KG1 (cell line): Measurements from ENCODE around the gene RIN3.
A peak's percentile ranks its signal among the peaks of the same experiment; 100 is the strongest.

Source experiments
- DNase-seq: peaks from one replicate; lab custom pipeline; 2025; lab: John Stamatoyannopoulos, UW

The RIN3 gene

DNA sequence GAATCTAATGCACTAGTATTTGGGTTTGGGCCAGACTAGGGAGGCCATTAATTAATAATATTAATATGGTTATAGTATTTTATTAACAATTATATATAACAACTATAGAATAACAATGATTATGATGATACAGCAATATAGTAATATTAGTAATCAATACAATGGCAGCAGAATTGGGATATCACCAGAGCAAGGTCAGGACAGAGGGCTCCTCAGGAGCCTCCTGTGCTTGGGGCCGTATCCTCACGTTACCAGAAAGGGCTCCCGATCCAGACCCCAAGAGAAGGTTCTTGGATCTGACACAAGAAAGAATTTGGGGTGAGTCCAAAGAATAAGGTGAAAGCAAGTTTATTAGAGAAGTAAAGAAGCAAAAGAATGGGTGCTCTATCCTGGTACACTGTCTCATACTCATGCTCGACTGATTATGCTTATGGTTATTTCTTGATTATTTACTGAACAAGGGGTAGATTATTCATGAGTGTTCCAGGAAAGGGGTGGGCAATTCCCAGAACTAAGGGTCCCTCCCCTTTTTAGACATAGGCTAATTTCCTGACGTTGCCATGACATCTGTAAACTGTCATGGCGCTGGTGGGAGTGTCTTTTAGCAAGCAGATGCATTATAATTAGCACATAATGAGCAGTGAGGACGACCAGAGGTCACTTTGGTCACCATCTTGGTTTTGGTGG is 61.6 kb downstream of the RIN3 start:
- no peak for DNase-seq

DNA sequence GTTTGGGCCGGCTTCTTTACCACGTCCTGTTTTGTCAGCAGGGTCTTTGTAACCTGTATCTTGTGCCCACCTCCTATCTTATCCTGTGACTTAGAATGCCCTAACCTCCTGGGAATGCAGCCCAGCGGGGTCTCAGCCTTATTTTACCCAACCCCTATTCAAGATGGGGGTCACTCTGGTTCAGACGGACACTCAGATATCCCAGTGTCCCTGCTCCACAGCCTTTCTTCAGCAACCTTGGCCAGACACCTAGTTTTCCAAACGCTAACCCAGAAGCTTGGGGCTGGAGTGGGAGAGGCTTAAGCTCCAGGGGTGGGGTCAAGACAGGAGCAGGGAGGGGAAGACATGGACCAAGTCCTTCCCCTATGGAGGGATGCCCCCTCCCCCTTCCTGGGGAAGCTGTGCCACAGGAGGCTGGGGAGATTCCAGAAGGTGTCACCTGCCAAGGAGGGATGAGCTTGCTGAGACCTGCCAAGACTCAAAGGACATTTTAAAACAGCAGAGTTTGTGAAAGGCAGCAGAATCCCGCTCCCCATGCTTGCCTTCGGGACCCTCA is 62.2 kb downstream of the RIN3 start:
- no peak for DNase-seq

DNA sequence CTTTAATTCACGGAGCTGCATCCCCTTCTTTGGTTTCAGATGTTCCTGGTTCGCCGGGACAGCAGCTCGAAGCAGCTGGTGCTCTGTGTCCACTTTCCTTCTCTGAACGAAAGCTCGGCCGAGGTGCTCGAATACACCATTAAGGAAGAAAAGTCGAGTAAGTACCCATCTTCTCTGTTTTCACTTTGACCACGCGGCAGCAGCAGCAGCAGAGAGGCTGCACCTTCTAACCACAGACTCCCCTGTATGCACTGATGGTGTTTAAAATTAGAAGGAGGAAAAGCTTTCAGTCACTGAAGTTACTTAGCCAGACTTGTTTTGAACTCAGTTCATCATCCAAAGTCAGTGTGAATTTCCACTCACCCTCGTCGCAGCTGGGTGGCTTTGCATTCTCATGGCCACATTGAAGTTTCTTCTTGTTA is 63.8 kb downstream of the RIN3 start:
- DNase-seq = no peak

DNA sequence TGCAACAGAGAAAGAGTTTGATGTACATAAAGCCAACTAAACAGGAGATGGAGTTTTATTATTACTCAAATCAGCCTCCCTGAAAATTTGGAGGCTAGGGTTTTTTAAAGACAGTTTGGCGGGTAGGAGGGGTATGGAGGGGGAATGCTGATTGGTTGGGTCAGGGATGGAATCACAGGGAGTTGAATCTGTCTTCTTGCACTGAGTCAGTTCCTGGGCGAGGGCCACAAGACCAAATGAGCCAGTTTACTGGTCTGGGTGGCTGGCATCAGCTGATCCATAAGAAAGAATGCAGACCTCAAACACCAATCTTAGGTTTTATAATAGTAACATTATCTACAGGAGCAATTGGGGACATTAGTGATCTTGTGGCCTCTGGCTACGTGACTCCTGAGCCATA is 64.9 kb downstream of the RIN3 start:
- DNase-seq = no peak

DNA sequence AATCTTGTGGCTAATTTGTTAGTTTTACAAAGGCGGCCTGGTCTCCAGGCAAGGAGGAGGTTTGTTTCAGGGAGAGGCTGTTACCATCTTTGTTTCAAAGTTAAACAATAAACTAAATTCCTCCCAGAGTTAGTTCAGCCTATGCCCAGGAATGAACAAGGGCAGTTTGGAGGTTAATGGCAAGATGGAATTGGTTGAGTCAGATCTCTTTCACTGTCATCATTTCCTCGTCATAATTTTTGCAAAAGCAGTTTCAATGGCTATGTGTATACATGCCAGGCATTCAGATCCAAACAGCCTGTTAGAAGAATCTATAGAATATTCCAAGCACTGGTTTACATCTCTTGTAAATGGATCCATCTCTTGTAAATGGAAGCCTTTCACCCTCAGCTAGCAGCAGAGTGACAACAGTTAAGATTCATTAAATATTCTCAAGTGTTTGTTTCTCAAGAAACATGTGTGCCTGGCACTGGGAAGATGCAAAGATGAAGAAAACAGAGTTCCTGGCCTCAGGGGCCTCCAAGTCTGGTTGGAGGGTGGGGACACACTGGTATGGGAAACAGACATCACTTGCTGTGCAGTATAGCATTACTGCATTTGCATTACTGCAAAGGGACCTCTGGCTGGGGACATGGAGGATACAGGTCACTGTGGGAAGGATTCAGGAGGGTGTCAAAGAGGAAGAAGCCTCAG is 65.8 kb downstream of the RIN3 start:
- DNase-seq = no peak

DNA sequence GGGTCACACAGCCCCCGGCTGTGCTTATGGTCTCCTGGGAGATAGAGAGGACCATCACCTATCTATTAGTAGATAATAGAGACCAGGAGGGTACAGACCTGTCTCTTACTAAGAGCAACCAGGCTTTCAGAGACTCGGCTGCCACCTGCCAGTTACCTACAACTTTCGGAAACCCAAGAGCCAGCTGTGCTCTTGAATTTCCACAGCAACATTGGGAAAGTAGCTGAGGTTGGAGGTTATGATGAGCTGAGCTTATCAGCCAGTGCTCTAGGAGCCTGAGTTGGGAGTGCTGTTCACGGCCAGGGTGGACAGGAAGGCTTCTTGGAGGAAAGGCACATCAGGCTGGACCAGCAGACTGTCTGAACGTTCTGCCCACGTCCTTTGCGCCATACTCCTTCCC is 67.6 kb downstream of the RIN3 start:
- DNase-seq = no peak

DNA sequence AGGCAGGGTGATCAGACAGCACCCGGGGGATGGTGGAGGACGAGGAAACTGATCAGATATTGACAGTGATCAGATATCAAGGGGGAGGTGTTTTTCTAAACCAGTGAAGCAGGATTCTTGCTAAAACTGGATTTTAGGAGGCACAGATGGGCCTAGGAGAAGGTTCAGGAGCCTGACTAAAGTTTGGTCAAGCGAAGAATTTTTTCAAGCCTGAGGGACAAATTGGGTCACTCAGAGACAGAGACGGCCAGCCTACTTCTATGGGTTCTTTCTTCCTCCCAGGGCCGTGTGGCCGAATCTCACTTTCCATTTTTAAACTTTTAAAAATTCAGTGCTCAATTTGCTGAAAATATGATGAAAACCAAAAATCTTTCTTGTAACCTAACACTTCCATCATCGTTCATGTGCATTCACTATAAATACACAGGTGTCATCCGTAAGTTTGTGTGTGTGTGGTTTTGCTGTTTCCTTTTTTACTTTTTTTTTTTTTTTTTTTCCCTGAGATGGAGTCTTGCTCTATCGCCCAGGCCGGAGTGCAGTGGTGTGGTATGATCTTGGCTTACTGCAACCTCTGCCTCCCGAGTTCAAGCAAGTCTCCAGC is 68.5 kb downstream of the RIN3 start:
- DNase-seq = no peak

DNA sequence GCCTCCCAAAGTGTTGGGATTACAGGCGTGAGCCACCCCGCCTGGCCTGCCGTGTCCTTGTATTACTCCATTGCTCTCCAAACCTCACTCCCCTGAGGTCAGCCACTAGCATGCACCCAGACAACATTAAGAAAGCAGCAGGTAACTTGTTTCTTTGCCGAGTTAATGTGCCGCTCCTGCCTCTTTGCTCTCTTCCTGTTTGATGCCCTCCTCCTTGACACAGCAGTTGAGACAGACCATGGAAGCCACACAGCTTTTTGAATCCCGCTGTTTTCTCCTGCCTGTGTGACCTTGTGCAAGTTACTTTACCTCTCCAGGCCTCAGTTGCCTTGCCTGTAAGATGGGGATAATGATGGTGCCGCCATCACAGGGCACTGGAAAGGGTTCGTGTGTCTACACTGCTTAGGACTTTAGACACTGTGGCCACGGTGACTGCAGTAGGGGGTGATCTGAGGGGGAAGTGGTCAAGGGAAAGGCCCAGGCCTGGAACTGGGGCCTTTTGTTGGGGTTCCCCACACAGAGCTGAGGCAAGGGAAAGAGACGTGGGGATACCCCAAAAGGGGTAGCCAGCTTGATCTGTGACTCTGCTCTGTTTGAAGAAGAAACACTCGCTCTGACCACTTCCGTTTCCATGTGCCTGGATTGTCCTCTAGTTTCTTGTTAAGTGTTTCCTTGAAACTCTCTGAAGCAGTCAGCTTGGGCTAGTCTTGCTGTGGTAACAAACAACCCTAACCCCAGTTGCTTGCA is 69.3 kb downstream of the RIN3 start:
- no peak for DNase-seq

DNA sequence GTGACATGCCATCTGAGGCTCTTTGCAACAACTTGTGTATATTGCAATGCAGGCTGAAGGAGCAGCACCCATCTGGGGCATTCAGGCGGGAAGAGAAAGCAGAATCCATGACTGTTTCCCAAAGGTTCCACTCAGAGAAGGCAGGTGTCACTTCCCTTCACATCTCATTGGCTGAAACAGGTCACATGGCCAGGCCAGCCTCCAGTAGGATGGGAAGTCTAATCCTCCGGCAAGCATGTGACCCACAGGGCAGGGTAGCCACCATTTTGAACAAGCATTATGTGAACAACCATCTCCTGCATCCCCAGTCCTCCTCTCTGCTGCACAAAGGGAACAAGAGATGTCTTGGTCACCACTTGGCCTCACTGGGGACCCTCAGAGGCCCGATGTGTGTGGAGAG is 70.6 kb downstream of the RIN3 start:
- DNase-seq = no peak

DNA sequence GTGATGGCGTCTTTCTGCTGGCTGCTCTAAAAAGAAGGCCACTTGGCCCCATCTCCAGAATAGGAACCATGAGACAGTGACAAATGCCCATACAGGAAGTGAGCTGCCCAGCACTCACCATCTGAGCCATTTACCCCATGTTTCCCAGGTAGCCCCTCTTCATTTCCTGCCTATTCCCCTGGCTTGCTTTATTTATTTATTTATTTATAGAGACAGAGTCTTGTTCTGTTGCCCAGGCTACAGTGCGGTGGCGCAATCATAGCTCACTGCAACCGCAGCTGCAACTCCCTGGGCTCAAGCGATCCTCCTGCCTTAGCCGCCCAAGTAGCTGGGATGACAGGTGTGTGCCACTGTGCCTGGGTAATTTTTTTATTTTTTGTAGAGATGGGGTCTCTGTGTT is 71.2 kb downstream of the RIN3 start:
- DNase-seq = no peak

DNA sequence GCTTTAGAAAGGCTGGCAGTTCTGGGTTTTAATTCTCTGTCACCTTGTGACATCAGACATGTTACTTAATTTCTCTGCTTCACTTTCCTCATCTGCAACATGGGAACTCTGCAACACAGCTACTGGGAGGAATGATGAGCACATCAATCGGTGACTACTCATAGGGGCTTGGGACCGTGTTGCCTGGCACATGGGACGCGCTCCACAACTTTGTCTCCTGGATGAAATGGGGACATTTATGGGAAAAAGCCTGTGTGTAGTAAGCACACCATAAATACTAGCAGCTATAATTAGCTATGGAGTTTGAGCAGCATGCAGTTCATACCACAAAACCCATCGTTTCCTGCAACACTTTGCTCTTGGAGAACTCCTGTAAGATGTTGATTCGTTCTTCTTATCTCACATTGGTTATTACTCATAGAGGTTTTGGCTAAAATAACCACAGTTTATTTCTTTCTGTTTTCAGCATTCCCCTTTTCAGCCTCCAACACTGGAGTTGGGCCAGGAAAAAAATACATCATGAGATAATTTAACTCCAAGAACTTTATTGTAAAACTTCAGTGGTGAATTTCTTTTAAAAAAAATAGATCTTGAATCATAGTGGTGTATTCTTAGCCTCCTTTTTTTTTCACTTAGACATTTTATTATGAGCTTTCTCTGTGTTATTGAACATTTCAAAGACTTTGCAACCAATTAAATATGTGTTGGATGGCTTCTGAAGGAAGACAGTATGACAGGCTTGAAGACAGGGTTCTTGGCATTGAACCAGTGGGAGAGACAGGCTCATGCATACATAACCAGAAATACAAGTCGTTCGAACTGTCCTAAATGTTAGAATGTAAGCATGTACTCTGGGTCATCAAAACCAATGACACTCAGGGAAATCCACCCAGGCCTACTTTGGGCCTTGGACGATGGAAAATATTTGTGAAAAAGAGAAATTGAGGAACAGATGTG is 72.7 kb downstream of the RIN3 start:
- DNase-seq = peak; percentile 66

DNA sequence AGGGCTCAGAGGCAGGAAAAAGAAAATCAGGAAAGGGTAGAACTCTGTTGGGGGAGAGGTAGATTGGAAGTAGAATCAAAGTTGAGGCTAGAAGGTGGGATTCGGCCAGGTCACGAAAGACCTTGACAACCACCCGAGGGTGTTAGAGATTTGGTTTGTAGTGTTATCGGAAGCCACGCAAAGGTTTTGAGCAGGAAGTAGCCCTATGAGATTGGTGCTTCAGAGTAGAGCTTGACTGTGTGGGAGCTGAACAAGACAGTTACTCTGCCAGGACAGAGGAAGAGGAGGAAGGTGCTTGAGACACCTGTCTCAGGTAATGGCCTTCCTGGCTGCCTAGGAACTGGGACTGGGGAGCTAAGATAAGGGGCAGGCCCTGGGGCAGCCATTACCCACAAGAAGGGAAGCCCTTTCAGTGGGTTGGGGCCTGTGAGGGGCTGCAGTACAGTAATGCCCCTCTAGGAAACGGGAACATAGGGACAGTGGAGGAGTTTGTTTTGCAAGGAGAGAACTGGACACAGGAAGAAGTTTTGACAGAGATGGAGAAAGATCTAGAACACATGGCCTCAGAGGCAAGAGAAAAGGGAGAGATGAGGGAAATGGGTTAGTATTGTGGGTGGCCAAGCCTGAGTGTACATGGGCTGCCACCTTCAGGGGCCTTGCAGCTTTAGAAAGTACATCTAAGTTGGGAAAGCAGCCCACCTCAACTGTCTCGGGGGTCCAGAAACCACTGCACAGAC is 73.5 kb downstream of the RIN3 start:
- no peak for DNase-seq

DNA sequence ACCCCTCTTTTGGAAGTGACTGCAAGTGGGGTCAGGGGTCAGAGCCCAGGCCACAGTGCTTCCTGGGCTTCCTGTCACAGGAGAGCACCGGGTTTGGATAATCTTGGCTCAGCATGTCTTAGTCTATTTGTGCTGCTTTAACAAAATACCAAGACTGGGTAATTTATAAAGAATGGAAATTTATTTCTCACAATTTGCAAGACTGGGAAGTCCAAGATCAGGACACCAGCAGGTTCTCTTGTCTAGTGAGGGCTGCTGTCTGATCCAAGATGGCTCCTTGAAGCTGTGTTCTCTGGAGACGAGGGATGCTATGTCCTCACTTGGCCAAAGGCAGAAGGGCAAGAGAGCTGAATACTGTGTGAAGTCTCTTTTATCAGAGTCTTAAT is 74.1 kb downstream of the RIN3 start:
- DNase-seq = no peak

DNA sequence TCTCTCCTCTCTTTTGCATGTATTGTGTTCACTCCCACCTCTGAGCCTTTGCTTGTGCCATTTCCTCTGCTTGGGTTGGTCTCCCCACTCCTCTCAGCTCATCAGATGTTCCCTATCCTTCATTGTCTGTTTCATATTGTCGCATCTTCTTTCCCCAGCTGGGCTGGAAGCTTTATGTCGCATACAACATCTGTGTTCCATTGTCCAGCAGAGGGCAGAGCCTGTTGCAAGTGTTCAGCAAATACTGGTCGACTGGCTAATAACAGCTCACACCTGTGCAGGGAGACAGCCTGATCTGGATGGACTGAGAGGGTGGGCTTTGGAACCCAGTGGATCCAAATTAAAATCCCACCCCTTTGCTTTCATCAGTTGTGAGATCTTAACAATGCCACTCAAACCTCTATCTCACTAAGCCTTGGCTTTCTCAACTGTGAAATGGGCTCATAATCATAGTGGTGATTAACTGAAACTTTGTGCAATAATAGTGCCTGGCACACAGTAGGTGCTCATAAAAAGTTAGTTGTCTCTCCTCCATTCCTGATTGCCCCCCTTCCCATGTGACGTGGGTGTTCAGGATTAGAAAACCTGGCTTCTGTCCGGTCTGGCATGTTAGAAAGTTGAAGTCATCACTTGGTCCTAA is 75.8 kb downstream of the RIN3 start:
- no peak for DNase-seq

DNA sequence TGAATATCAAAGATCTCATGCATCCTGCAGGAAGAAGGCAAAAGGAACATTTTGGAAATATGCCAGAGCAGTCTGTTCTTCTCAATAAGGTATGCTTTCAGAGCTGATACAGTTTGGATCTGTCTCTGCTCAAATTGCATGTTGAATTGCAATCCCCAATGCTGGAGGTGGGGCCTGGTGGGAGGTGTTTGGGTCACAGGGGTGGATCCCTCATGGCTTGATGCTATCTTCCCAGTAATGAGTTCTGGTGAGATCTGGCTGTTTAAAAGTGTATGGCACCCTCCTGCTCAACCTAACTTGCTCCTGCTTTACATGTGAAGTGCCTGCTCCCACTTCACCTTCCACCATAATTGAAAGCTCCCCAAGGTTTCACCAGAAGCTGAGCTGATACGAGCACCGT is 76.6 kb downstream of the RIN3 start:
- DNase-seq = no peak

DNA sequence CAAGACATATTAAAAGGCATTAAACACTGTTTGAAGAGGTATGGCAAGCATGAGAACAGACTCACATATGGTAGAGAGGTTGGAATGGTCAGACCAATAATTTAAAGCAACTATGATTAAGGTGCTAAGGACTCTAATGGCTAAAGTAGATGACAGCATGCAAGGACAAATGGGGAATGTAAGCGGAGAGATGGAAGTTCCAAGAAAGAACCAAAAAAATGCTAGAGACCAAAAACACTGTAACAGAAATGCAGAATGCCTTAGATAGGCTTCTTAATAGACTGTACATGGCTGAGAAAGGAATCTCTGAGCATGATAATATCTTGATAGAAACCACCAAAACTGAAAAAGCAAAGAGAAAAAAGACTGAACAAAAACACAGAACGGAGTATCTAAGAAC is 77.4 kb downstream of the RIN3 start:
- no peak for DNase-seq

DNA sequence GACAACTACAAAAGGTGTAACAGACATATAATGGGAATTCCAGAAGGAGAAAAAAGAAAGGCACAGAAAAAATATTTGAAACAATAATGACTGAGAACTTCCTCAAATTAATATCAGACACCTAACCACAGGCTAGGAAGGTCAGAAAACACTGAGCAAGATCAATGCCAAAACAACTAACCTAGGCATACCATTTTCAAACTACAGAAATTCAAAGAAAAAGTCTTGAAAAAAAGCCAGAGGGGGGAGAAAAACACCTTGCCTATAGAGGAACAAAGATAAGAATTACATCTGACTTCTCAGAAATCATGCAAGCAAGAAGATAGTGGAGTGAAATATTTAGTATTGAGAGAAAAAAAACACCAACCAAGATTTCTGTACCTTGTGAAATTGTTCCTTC is 77.8 kb downstream of the RIN3 start:
- DNase-seq = no peak

DNA sequence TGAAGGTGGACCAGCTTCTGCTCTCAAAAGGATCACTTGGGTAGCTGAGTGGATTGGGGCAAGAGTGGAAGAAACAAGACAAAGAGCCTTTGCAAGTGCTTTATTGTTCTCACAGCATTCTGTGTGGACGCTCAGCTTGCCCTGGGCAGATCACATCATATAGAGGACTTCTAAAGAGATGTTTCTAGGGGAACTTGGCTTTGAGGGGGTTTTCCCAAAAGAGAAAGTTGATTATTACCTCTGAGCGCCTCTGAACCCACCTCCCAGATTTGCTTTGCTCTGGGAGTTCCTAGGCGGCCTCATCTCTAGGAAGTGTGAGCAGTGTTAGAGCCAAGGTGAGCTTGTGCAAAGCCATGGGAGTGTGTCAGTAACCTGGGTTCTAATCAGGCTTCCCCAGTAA is 81.7 kb downstream of the RIN3 start:
- DNase-seq = no peak

DNA sequence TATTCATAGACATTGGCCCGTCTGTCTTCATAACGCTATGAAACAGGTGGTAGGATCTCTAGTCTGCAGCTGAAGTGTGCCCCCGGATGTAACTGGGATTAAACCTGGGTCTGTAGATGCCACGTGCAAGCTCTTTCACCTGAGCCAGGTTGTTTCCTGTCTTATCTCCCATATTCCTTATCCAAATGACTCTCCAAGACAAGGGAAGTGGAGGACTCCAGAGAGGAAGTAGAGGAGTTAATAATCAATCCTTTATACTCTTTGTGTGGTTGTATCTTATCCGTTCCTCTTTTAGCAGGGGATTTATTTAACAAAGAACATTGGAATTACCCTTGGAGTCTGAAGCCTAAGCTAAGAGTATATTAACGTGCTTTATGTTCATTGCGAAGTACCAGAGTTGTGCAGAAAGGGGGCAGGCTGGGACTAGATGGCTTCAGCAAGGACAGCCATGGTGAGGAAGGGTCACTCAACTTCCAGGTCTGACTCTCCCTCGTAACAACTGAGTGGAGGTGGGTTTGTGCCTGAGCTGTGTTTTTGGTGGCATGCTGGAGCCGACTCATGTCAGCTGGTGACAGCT is 82.8 kb downstream of the RIN3 start:
- DNase-seq = no peak
